GM12878 (cell line): Measurements from ENCODE around the gene WRAP73. TPM values are rescaled to one million over a fixed set of nuclear protein-coding genes. Genes with fewer than 3 reads are reported as not detected.

ENCODE experiments used
- ATAC-seq: fragments of 200-7000 bp; cut with Tn5 transposase; 3 replicates; pipeline ENCODE4 v1.9.1; 2020; ENCODE audit warnings: mild to moderate bottlenecking, moderate library complexity
- BruUV-seq: library from RNA; stranded (reverse); fragments of 400-500 nt; replicated peaks from 2 replicates; lab custom pipeline; 2021; lab: Mats Ljungman, UMichigan
- CTCF ChIA-PET: fragments of 300-600 bp; sonication (Branson Sonifier 250); formaldehyde crosslinking; extraction: SDS; loops from one replicate; lab custom pipeline; 2021; ENCODE audit warnings: inconsistent platforms; lab: Yijun Ruan, JAX
- POLR2A ChIA-PET: fragments of 350-600 bp; formaldehyde crosslinking; extraction: SDS; loops from one replicate; lab custom pipeline; 2021; ENCODE audit warnings: inconsistent platforms; lab: Charles Lee
- RAD21 ChIA-PET: fragments of 300-600 bp; sonication (Branson Sonifier 250); formaldehyde crosslinking; loops from one replicate; lab custom pipeline; 2023; ENCODE audit warnings: antibody characterized with exemption; ENCODE audit not compliant: unreplicated experiment; lab: Charles Lee
- SMC1A ChIA-PET: fragments of 300-600 bp; sonication (Branson Sonifier 250); formaldehyde crosslinking; loops from one replicate; lab custom pipeline; 2023; ENCODE audit not compliant: unreplicated experiment, uncharacterized antibody; lab: Charles Lee
- DNase-seq: peaks from one replicate; pipeline ENCODE4 v3.0.0-alpha.2; 2011; ENCODE audit warnings: low read depth, low spot score
- FAIRE-seq: peaks from 3 replicates; lab custom pipeline; 2011; peaks lifted over from hg19 to GRCh38; lab: Jason Lieb, UNC
- H2AFZ ChIP-seq: 2 replicates; pipeline ENCODE4 v1.6.0; 2011; ENCODE audit warnings: low read depth, low read length, control low read depth; ENCODE audit not compliant: control insufficient read depth
- H3K27ac ChIP-seq: 2 replicates; pipeline ENCODE4 v1.5.1; 2011; ENCODE audit warnings: control low read depth; ENCODE audit not compliant: control insufficient read depth, insufficient read depth
- H3K27me3 ChIP-seq, 2 experiments: replicated peaks in 1 of 2; 2 replicates each; pipeline versions ENCODE4 v1.6.0 to v1.6.1; 2011; ENCODE audit warnings: low read length in 1 of 2; ENCODE audit not compliant: control insufficient read depth in 2 of 2, insufficient read depth in 2 of 2
- H3K36me3 ChIP-seq, 2 experiments: 2 replicates each; pipeline ENCODE4 v1.5.1; 2011; ENCODE audit warnings: low read length in 1 of 2; ENCODE audit not compliant: control insufficient read depth in 2 of 2, insufficient read depth in 2 of 2
- H3K4me1 ChIP-seq: 2 replicates; pipeline ENCODE4 v1.6.1; 2011; ENCODE audit warnings: mild to moderate bottlenecking, low read length, moderate library complexity, mixed read lengths; ENCODE audit not compliant: control insufficient read depth, insufficient read depth
- H3K4me2 ChIP-seq: 2 replicates; pipeline ENCODE4 v1.6.0; 2011; ENCODE audit warnings: control low read depth; ENCODE audit not compliant: control insufficient read depth, insufficient read depth
- H3K4me3 ChIP-seq: fragments of 200-600 bp; sonication (generic); 2 replicates; pipeline ENCODE4 v1.5.1; 2016
- H3K79me2 ChIP-seq: 2 replicates; pipeline ENCODE4 v1.6.0; 2011; ENCODE audit warnings: low read length; ENCODE audit not compliant: control insufficient read depth, insufficient read depth
- H3K9ac ChIP-seq: 2 replicates; pipeline ENCODE4 v1.8.0; 2011; ENCODE audit warnings: low read length, control low read depth, mixed read lengths; ENCODE audit not compliant: control insufficient read depth, insufficient read depth
- H3K9me3 ChIP-seq: replicated peaks from 3 replicates; pipeline ENCODE4 v1.5.1; 2011; ENCODE audit warnings: mild to moderate bottlenecking, low read length; ENCODE audit not compliant: control insufficient read depth, insufficient read depth
- H4K20me1 ChIP-seq: 2 replicates; pipeline ENCODE4 v1.6.0; 2011; ENCODE audit not compliant: control insufficient read depth, insufficient read depth
- CHD1 ChIP-seq: IDR thresholded peaks from 2 replicates; pipeline ENCODE4 v1.6.1; 2012; ENCODE audit warnings: low read depth, low read length, improper control_type of control experiment
- MTA3 ChIP-seq: IDR thresholded peaks from 2 replicates; pipeline ENCODE4 v1.6.1; 2012; ENCODE audit warnings: low read length, inconsistent platforms, borderline replicate concordance
- RELB ChIP-seq: fragments of 450-650 bp; IDR thresholded peaks from 2 replicates; pipeline ENCODE4 v1.6.1; 2017; ENCODE audit warnings: low read depth, mild to moderate bottlenecking, moderate library complexity
- SRF ChIP-seq, 2 experiments: IDR thresholded peaks; 2 replicates each; pipeline ENCODE4 v1.6.1; 2011; ENCODE audit warnings: low read depth in 2 of 2, low read length in 2 of 2, mild to moderate bottlenecking in 1 of 2, moderate library complexity in 1 of 2
- TARDBP ChIP-seq: IDR thresholded peaks from 2 replicates; pipeline ENCODE4 v1.6.1; 2016; ENCODE audit warnings: borderline replicate concordance
- WGBS: methylation state at CpG from one replicate; pipeline ENCODE4 v1.1.6; 2016; ENCODE audit warnings: low lambda C conversion rate; ENCODE audit not compliant: insufficient replicate concordance, insufficient coverage; ENCODE audit errors: missing lambda C conversion rate; 5-methylcytosine and 5-hydroxymethylcytosine counted together
- in situ Hi-C: fragments of 300-500 bp; cut with MboI; formaldehyde crosslinking; loops from 9 replicates; pipeline ENCODE4 v1.14.3; 2018; ENCODE audit warnings: mixed read lengths
- intact Hi-C: fragments of 100-400 bp; cut with micrococcal nuclease; formaldehyde crosslinking; loops from one replicate; pipeline ENCODE4 v1.14.2; 2022; ENCODE audit not compliant: unreplicated experiment
- polyA plus RNA-seq, 11 experiments: library from polyadenylated mRNA; depleted of rRNA in 4 of 11; unstranded in 6 of 11; stranded (reverse) in 5 of 11; fragments of >200 nt; fragmentation: Nextera tagmentation in 4 of 11; fragmentation: Illumina TruSeq in 1 of 11; extraction: Ambion mirVana in 4 of 11; extraction: Trizol in 1 of 11; gene quantifications; 1 replicate in 1 of 11; 2 replicates in 10 of 11; pipeline versions ENCODE4 v1.2.1 to v1.2.3, GENCODE V29; 2011 to 2016; ENCODE audit warnings: inconsistent platforms in 2 of 11, missing spikeins in 2 of 11, low read depth in 1 of 11
- total RNA-seq, 4 experiments: library from RNA; depleted of rRNA in 3 of 4; stranded (reverse); fragments of >200 nt in 3 of 4; fragmentation: Illumina TruSeq in 1 of 4; extraction: Trizol in 1 of 4; gene quantifications; 2 replicates each; pipeline versions ENCODE4 v1.2.1 to v1.2.3, GENCODE V29; 2013 to 2021

WRAP73 gene
- total and polyA plus RNA-seq, 10 of the 15 experiments (the other 5 are each of a cell fraction or from before 2014, with no cell fraction given): 3.2 to 65.8 (median 48.0) TPM

- H3K36me3 ChIP-seq: peaks cover 16 to 17% of the 10 kb centered on the region in 2 experiments
- H2AFZ ChIP-seq: no peak overlapping the region
- SMC1A ChIA-PET: no interaction called here
- DNase-seq: no peak
- no peak for FAIRE-seq
- ATAC-seq: no peak
- H3K79me2 ChIP-seq: no peaks in the 10 kb centered on the region
- 79% methylated on average over 9 of the region's 9 CpGs for WGBS
- no peak overlapping the region for H3K4me2 ChIP-seq
- H3K4me3 ChIP-seq: no peak overlapping the region
- POLR2A ChIA-PET: no interaction called here
- no peaks in the 10 kb centered on the region for H4K20me1 ChIP-seq
- intact Hi-C loops (no loop called here), in situ Hi-C loops (no loop called here)
- RAD21 ChIA-PET: no interaction called here
- CTCF ChIA-PET: interaction anchor here (1.1 kb wide), 1 partner anchor 89 kb away, joined by 3 read pairs; no protein-coding TSS in a partner anchor
- H3K9ac ChIP-seq: no peak overlapping the region
- no peak overlapping the region for H3K27ac ChIP-seq
- no peak for TF ChIP-seq TARDBP
- H3K4me1 ChIP-seq: no peaks in the 10 kb centered on the region
- no peaks in the 10 kb centered on the region for H3K27me3 ChIP-seq
- no TSS peak for BruUV-seq
- no peaks in the 10 kb centered on the region for H3K9me3 ChIP-seq
Measured at GRCh38 chr1:3630914-3631313, 19.0 kb downstream of the WRAP73 start.

GRCh38 chr1:3630161-3630611, 19.7 kb downstream of the WRAP73 start:
- Histone ChIP-seq H3K4me1 (no peaks in the 10 kb centered on the region), H3K36me3 (peaks cover 13% of the 10 kb centered on the region in 2 experiments), H4K20me1 (no peaks in the 10 kb centered on the region), H3K79me2 (no peaks in the 10 kb centered on the region), H3K4me2 (no peak overlapping the region), H3K9ac (no peak overlapping the region), H3K27me3 (no peaks in the 10 kb centered on the region), H2AFZ (no peak overlapping the region), H3K4me3 (no peak overlapping the region), H3K9me3 (no peaks in the 10 kb centered on the region), H3K27ac (no peak overlapping the region)
- WGBS: 40% methylated on average over 11 of the region's 11 CpGs
- no peak for DNase-seq
- POLR2A ChIA-PET: no interaction called here
- TF ChIP-seq SRF (IDR thresholded peaks at IDR 0.05; ENCODE audit: low read depth in 2 of 2, low read length in 2 of 2) (no peak), RELB (no peak), CHD1 (no peak), MTA3 (no peak)
- no TSS peak for BruUV-seq
- in situ Hi-C loops: no loop called here
- no peak for ATAC-seq
- intact Hi-C loops: no loop called here
- CTCF ChIA-PET: interaction anchor here (1.1 to 2.9 kb wide), 4 partner anchors 8 to 94 kb away, joined by 3 to 15 read pairs (median 4); no protein-coding TSS in a partner anchor
- FAIRE-seq: no peak
- RAD21 ChIA-PET: no interaction called here
- SMC1A ChIA-PET: interaction anchor here (0.7 to 2.5 kb wide), 2 partner anchors 10 to 172 kb away, joined by 3 to 10 read pairs; no protein-coding TSS in a partner anchor
